Gastroesophageal sphincter (tissue), 4 donors: ENCODE results near the gene SH3PXD2B. TPM values are rescaled to one million over a fixed set of nuclear protein-coding genes. Genes with fewer than 3 reads are reported as not detected.
"Not testable (repeated sequence)": the region's sequence is repeated elsewhere in the genome, so short reads cannot be mapped to it uniquely, and the experiment has no call there.

ENCODE experiments used
- ATAC-seq: fragments of 150-250 bp; one replicate; pipeline ENCODE4 v1.9.1; 2016; ENCODE audit warnings: mild to moderate bottlenecking, moderate library complexity
- H3K27ac ChIP-seq, 4 donors: fragments of 200-600 bp; sonication (generic) in 3 of 4; 1 replicate in 3 of 4; 2 replicates in 1 of 4; pipeline ENCODE4 v1.5.1; 2016 to 2019
- H3K27me3 ChIP-seq: fragments of 200-600 bp; sonication (generic); one replicate; pipeline ENCODE4 v1.5.1; 2019
- H3K36me3 ChIP-seq, 2 donors: fragments of 200-600 bp; sonication (generic); one replicate each; pipeline ENCODE4 v1.5.1; 2019; ENCODE audit warnings: control low read depth in 1 of 2
- H3K4me1 ChIP-seq, 3 donors: fragments of 200-600 bp; sonication (generic); 1 replicate in 2 of 3; 2 replicates in 1 of 3; pipeline ENCODE4 v1.5.1; 2016 to 2019; ENCODE audit warnings: control low read depth in 2 of 3
- H3K4me3 ChIP-seq, 2 donors: fragments of 200-600 bp; sonication (generic); one replicate each; pipeline ENCODE4 v1.5.1; 2019; ENCODE audit warnings: mild to moderate bottlenecking in 1 of 2, moderate library complexity in 1 of 2
- H3K9me3 ChIP-seq, 3 donors: fragments of 200-600 bp; sonication (generic); one replicate each; pipeline ENCODE4 v1.5.1; 2017 to 2019; ENCODE audit warnings: control low read depth in 2 of 3
- EP300 ChIP-seq: sonication (generic); formaldehyde crosslinking; IDR thresholded peaks from one replicate; pipeline ENCODE4 v1.6.1; 2017; ENCODE audit warnings: antibody characterized with exemption, mild to moderate bottlenecking
- POLR2A ChIP-seq, 2 donors: fragments of 450-650 bp; IDR thresholded peaks; one replicate each; pipeline ENCODE4 v1.6.1; 2017; ENCODE audit warnings: antibody characterized with exemption in 2 of 2, mild to moderate bottlenecking in 2 of 2, moderate library complexity in 1 of 2
- POLR2AphosphoS5 ChIP-seq: sonication (generic); formaldehyde crosslinking; IDR thresholded peaks from one replicate; pipeline ENCODE4 v1.6.1; 2017; ENCODE audit warnings: antibody characterized with exemption
- WGBS, 2 donors: methylation state at CpG; one replicate each; pipeline ENCODE4 v1.1.5; 2018; ENCODE audit warnings: low coverage in 1 of 2; 5-methylcytosine and 5-hydroxymethylcytosine counted together
- total RNA-seq, 4 donors: library from RNA; depleted of rRNA; stranded (reverse); fragments of >200 nt; gene quantifications; one replicate each; pipeline ENCODE4 v1.1.0, GENCODE V29; 2016
- TF ChIP-seq, protein P1 (sequence below), 4 experiments: fragments of 200-600 bp in 2 of 4; fragments of 450-650 bp in 2 of 4; sonication (generic) in 1 of 4; IDR thresholded peaks; one replicate each; pipeline ENCODE4 v1.5.1; 2017 to 2019; ENCODE audit warnings: antibody characterized with exemption in 4 of 4, mild to moderate bottlenecking in 2 of 4, moderate library complexity in 2 of 4

Gene SH3PXD2B
- total RNA-seq, 4 donors from 2014 or later, result 40.2 to 80.9 (median 56.0) TPM

DNA sequence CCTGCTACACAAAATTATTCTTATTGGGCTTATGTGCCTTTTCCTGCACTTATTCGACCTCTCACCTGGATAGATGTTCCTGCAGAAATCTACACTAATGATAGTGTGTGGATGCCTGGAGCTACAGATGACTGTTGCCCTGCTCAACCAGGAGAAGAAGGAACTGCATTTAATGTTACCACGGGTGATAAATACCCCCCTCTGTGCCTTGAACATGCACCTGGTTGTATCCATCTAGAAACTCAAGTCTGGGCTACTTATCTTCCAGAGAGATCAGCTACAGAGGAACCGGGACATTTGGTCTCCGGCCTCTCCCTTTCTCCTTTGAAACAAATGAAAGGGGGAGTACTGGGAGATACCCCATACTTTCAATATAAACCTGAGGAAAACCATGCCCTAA lies 54.5 kb downstream of the SH3PXD2B start:
- WGBS, 2 donors, result 81 to 90% methylated on average over 3 to 4 of the region's 4 CpGs
- H3K27ac ChIP-seq, result peak overlapping the region in 2 of 4 donors; percentile 26 to 54
- H3K4me1 ChIP-seq, result peaks cover 13 to 56% (median 16%) of the 10 kb centered on the region in 3 donors
- H3K9me3 ChIP-seq, result no peaks in the 10 kb centered on the region
- no peak for ATAC-seq
- peaks cover 0 to 33% of the 10 kb centered on the region in 2 donors for H3K36me3 ChIP-seq
- H3K4me3 ChIP-seq, result no peak overlapping the region
- H3K27me3 ChIP-seq, result no peaks in the 10 kb centered on the region
- TF ChIP-seq POLR2A (IDR thresholded peaks at IDR 0.05) (no peak), EP300 (no peak), POLR2AphosphoS5 (no peak)
- TF ChIP-seq, protein P1, sequence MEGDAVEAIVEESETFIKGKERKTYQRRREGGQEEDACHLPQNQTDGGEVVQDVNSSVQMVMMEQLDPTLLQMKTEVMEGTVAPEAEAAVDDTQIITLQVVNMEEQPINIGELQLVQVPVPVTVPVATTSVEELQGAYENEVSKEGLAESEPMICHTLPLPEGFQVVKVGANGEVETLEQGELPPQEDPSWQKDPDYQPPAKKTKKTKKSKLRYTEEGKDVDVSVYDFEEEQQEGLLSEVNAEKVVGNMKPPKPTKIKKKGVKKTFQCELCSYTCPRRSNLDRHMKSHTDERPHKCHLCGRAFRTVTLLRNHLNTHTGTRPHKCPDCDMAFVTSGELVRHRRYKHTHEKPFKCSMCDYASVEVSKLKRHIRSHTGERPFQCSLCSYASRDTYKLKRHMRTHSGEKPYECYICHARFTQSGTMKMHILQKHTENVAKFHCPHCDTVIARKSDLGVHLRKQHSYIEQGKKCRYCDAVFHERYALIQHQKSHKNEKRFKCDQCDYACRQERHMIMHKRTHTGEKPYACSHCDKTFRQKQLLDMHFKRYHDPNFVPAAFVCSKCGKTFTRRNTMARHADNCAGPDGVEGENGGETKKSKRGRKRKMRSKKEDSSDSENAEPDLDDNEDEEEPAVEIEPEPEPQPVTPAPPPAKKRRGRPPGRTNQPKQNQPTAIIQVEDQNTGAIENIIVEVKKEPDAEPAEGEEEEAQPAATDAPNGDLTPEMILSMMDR (IDR thresholded peaks at IDR 0.05), result no peak

DNA sequence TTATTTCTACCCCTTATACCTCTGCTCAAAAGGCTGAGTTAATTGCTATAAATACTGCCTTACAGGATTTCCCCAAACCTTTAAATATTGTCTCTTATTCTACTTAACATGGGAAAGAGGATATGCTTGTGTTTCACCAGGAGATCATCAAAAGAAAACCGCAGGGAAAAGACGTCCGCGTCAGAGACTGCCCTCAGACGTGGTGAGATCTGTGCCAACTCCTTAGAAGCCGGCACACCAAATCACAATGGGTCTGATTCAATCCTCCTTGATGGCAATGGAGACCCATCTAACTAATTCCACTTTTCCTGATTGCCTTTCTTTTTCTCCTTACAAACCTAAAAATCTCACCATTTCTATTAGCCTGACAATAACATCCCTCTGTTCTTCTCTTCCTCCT lies 55.0 kb downstream of the SH3PXD2B start:
- Histone ChIP-seq H3K27ac (peak overlapping the region in 1 of 4 donors; percentile 54), H3K27me3 (no peaks in the 10 kb centered on the region), H3K4me3 (no peak overlapping the region), H3K9me3 (no peaks in the 10 kb centered on the region), H3K36me3 (peaks cover 0 to 33% of the 10 kb centered on the region in 2 donors), H3K4me1 (peaks cover 13 to 51% (median 16%) of the 10 kb centered on the region in 3 donors)
- WGBS, 2 donors, result 65 to 81% methylated on average over 6 of the region's 6 CpGs
- no peak for ATAC-seq
- no peak for TF ChIP-seq EP300
- no peak for TF ChIP-seq POLR2A (IDR thresholded peaks at IDR 0.05)
- TF ChIP-seq, protein P1 (IDR thresholded peaks at IDR 0.05), result no peak
- no peak for TF ChIP-seq POLR2AphosphoS5

DNA sequence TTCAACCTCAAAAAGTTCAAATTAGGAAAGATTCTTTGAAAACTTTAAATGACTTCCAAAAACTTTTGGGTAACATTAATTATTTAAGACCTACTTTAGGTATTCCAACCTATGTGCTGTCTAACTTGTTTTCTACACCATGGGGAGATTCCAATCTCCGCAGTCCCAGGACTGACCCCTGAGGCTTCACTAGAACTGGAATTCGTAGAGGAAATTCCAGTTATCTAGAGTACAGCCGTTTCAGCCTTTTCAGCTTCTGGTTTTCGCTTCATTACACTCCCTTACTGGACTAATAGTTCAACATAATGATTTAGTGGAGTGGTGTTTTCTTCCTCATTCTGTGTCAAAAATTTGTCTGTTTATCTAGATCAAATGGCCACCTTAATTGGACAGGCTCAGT lies 55.7 kb downstream of the SH3PXD2B start:
- Histone ChIP-seq H3K36me3 (peaks cover 0 to 38% of the 10 kb centered on the region in 2 donors), H3K4me1 (peaks cover 10 to 44% (median 12%) of the 10 kb centered on the region in 3 donors)
- H3K27me3 ChIP-seq, H3K27ac ChIP-seq, ATAC-seq, H3K4me3 ChIP-seq, H3K9me3 ChIP-seq: not testable (repeated sequence)
- 82 to 87% methylated on average over 3 to 4 of the region's 4 CpGs for WGBS, 2 donors

DNA sequence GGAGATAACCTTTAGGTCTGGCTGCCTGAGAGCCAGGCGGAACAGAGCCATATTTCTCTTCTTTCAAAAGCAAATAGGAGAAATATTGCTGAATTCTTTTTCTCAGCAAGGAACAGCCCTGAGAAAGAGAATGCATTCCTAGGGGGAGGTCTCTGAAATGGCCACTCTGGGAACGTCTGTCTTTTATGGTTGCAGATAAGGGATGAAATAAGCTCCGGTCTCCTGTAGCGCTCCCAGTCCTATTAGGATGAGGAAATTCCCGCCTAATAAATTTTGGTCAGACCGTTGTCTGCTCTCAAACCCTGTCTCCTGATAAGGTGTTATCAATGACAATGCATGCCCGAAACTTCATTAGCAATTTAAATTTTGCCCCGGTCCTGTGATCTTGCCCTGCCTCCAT lies 57.3 kb downstream of the SH3PXD2B start:
- H3K9me3 ChIP-seq, H3K4me3 ChIP-seq, H3K27ac ChIP-seq, ATAC-seq, H3K27me3 ChIP-seq: not testable (repeated sequence)
- WGBS, 2 donors, result 90 to 92% methylated on average over 6 to 8 of the region's 8 CpGs
- Histone ChIP-seq H3K4me1 (peaks cover 0 to 27% (median 0%) of the 10 kb centered on the region in 3 donors), H3K36me3 (peaks cover 0 to 54% of the 10 kb centered on the region in 2 donors)

DNA sequence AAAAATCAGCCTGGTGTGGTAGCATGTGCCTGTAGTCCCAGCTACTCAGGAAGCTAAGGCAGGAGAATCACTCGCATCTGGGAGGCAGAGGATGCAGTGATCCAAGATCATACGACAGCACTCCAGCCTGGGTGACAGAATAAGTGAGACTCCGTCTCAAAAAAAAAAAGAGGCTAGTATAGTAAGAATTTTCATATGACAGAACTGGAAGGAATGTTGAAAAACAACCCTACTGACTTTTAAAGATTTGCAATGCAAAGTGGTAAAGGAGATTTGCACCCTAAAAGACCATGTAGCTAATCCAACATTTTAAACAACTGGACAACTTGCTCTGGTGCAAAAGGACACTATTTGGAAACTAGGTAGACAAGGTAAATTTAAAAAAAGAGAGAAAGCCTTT lies 58.1 kb downstream of the SH3PXD2B start:
- Histone ChIP-seq H3K36me3 (peaks cover 0 to 62% of the 10 kb centered on the region in 2 donors), H3K4me3 (no peak overlapping the region), H3K27me3 (no peaks in the 10 kb centered on the region), H3K27ac (no peak overlapping the region), H3K9me3 (no peaks in the 10 kb centered on the region), H3K4me1 (peaks cover 0 to 20% (median 0%) of the 10 kb centered on the region in 3 donors)
- WGBS, 2 donors, result 95 to 100% methylated on average over 2 to 3 of the region's 3 CpGs
- no peak for ATAC-seq
- TF ChIP-seq POLR2A (IDR thresholded peaks at IDR 0.05), result no peak
- no peak for TF ChIP-seq POLR2AphosphoS5
- no peak for TF ChIP-seq EP300
- TF ChIP-seq, protein P1 (IDR thresholded peaks at IDR 0.05), result no peak

DNA sequence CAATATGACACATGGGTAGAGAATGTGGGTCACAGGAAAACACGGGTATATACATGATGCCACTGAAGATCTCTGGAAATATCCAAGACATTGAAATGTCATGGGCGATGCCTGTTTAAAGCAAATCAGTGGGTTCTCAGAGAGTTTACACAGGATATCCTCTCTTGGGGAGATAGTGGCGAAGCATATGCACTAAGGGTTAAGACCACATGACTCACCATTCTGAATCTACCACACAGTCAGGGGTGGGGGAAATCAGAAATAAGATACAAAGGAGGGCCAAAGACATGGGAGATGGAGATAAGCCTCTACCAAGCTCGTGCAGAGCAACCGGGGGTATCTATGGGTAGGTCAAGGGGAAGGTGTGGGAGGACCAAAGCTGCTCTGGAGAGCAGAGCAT lies 58.8 kb downstream of the SH3PXD2B start:
- peaks cover 0 to 68% of the 10 kb centered on the region in 2 donors for H3K36me3 ChIP-seq
- ATAC-seq, result no peak
- peaks cover 0 to 13% (median 0%) of the 10 kb centered on the region in 3 donors for H3K4me1 ChIP-seq
- no peaks in the 10 kb centered on the region for H3K9me3 ChIP-seq
- TF ChIP-seq EP300 (no peak), POLR2AphosphoS5 (no peak)
- no peak overlapping the region for H3K4me3 ChIP-seq
- WGBS, 2 donors, result 74 to 90% methylated on average over 4 to 5 of the region's 5 CpGs
- no peak overlapping the region for H3K27ac ChIP-seq
- no peaks in the 10 kb centered on the region for H3K27me3 ChIP-seq
